CD4-positive, alpha-beta T cell treated with Interleukin-15 for 4 hours (primary cell): ENCODE results near the gene ZNF143.
"Not testable (repeated sequence)": the region's sequence is repeated elsewhere in the genome, so short reads cannot be mapped to it uniquely, and the experiment has no call there.

ENCODE experiments used
- DNase-seq: peaks from one replicate; pipeline ENCODE4 v3.0.0-alpha.2; 2020; ENCODE audit warnings: low spot score

The ZNF143 gene

GRCh38 chr11:9460322-9461062, at the start of gene ZNF143:
Gene ZNF143 (plus strand): TSS chr11:9461012. CDS start chr11:9471309, 10,297 bp downstream.
- DNase-seq: peak; percentile 100

- DNase-seq: no peak
These were observed 32.1 kb upstream of the ZNF143 start for GRCh38 chr11:9428706-9429105.

GRCh38 chr11:9438611-9439010, 22.2 kb upstream of the ZNF143 start:
- no peak for DNase-seq

GRCh38 chr11:9446230-9446629, 14.6 kb upstream of the ZNF143 start:
- no peak for DNase-seq

- no peak for DNase-seq
These were observed 12.0 kb upstream of the ZNF143 start for GRCh38 chr11:9448576-9449352.

GRCh38 chr11:9452023-9452422, 8.8 kb upstream of the ZNF143 start:
- not testable (repeated sequence) for DNase-seq

GRCh38 chr11:9455722-9456121, 5.1 kb upstream of the ZNF143 start:
- DNase-seq: no peak

- DNase-seq: peak; percentile 24
These were observed 1.0 kb upstream of the ZNF143 start for GRCh38 chr11:9459667-9460321.

GRCh38 chr11:9461063-9461759, 399 bp downstream of the ZNF143 start:
- peak; percentile 79 for DNase-seq

GRCh38 chr11:9461760-9462134, 935 bp downstream of the ZNF143 start:
- DNase-seq: peak; percentile 23

- no peak for DNase-seq
These were observed 1.5 kb downstream of the ZNF143 start for GRCh38 chr11:9462172-9462799.

GRCh38 chr11:9462806-9463537, 2.2 kb downstream of the ZNF143 start:
- DNase-seq: no peak

- DNase-seq: no peak
These were observed 10.0 kb downstream of the ZNF143 start for GRCh38 chr11:9470765-9471164.

GRCh38 chr11:9473408-9473807, 12.6 kb downstream of the ZNF143 start:
- DNase-seq: no peak

- DNase-seq: no peak
These were observed 19.1 kb downstream of the ZNF143 start for GRCh38 chr11:9479899-9480298.

- DNase-seq: no peak
These were observed 28.4 kb downstream of the ZNF143 start for GRCh38 chr11:9489080-9489765.

- DNase-seq: no peak
These were observed 29.6 kb downstream of the ZNF143 start for GRCh38 chr11:9490376-9490775.

- no peak for DNase-seq
These were observed 32.7 kb downstream of the ZNF143 start for GRCh38 chr11:9493492-9493891.

GRCh38 chr11:9494316-9494715, 33.5 kb downstream of the ZNF143 start:
- no peak for DNase-seq

GRCh38 chr11:9495803-9496514, 35.1 kb downstream of the ZNF143 start:
- DNase-seq: no peak
